HepG2 (cell line): ENCODE measurements around the gene HTRA2. TPM values are rescaled to one million over a fixed set of nuclear protein-coding genes. Genes with fewer than 3 reads are reported as not detected.
A peak's percentile ranks its signal among the peaks of the same experiment; 100 is the strongest.

ENCODE experiments used
- AGO2 ChIP-seq: fragments of 200-400 bp; formaldehyde crosslinking; optimal IDR thresholded peaks from 2 replicates; pipeline ENCODE3; 2017; ENCODE audit warnings: mild to moderate bottlenecking, low read depth, low read length, moderate library complexity
- E2F2 ChIP-seq: sonication (generic); formaldehyde crosslinking; IDR thresholded peaks from 2 replicates; pipeline ENCODE4 v1.4.0; 2020; ENCODE audit warnings: missing genetic modification reagents, borderline replicate concordance
- FOXP4 ChIP-seq: sonication (generic); formaldehyde crosslinking; IDR thresholded peaks from 2 replicates; pipeline ENCODE4 v1.4.0; 2020; ENCODE audit warnings: missing genetic modification reagents
- HDAC6 ChIP-seq: fragments of 200-600 bp; sonication (generic); IDR thresholded peaks from 2 replicates; pipeline ENCODE4 v1.7.0; 2017; ENCODE audit warnings: mild to moderate bottlenecking, antibody characterized with exemption, low read length, low read depth
- HMG20B ChIP-seq: conservative IDR thresholded peaks from 2 replicates; pipeline ENCODE4 v1.6.1; 2016; ENCODE audit warnings: missing genetic modification reagents, missing compliant biosample characterization
- SPEN ChIP-seq: sonication (generic); formaldehyde crosslinking; IDR thresholded peaks from 2 replicates; pipeline ENCODE4 v1.5.1; 2020; ENCODE audit warnings: low read depth, mild to moderate bottlenecking, missing genetic modification reagents
- USF2 ChIP-seq, 2 experiments: sonication (generic) in 1 of 2; formaldehyde crosslinking in 1 of 2; IDR thresholded peaks; 2 replicates each; pipeline versions ENCODE4 v1.5.1 to v1.6.1; 2011 to 2020; ENCODE audit warnings: borderline replicate concordance in 1 of 2, low read depth in 1 of 2, low read length in 1 of 2, mild to moderate bottlenecking in 1 of 2, missing genetic modification reagents in 1 of 2, moderate library complexity in 1 of 2
- ZBTB3 ChIP-seq: sonication (generic); formaldehyde crosslinking; IDR thresholded peaks from 2 replicates; pipeline ENCODE4 v1.4.0; 2020; ENCODE audit warnings: low read depth, mild to moderate bottlenecking, moderate library complexity, missing genetic modification reagents, borderline replicate concordance
- ZBTB42 ChIP-seq: sonication (generic); formaldehyde crosslinking; IDR thresholded peaks from 2 replicates; pipeline ENCODE4 v1.5.0; 2020; ENCODE audit warnings: mild to moderate bottlenecking, missing genetic modification reagents
- ZBTB7A ChIP-seq: sonication (generic); formaldehyde crosslinking; IDR thresholded peaks from 2 replicates; pipeline ENCODE4 v1.8.0; 2022; ENCODE audit warnings: mild to moderate bottlenecking, missing genetic modification reagents
- ZNF557 ChIP-seq: sonication (generic); formaldehyde crosslinking; IDR thresholded peaks from 2 replicates; pipeline ENCODE4 v1.4.0; 2020; ENCODE audit warnings: missing genetic modification reagents
- ZNF609 ChIP-seq: sonication (generic); formaldehyde crosslinking; IDR thresholded peaks from 2 replicates; pipeline ENCODE4 v1.4.0; 2020; ENCODE audit warnings: mild to moderate bottlenecking, missing genetic modification reagents, borderline replicate concordance
- ZNF674 ChIP-seq: sonication (generic); formaldehyde crosslinking; IDR thresholded peaks from 2 replicates; pipeline ENCODE4 v1.5.0; 2020; ENCODE audit warnings: low read depth, mild to moderate bottlenecking, missing genetic modification reagents
- ZNF761 ChIP-seq: sonication (generic); formaldehyde crosslinking; conservative IDR thresholded peaks from 2 replicates; pipeline ENCODE4 v1.4.0; 2020; ENCODE audit warnings: mild to moderate bottlenecking, missing genetic modification reagents
- polyA plus RNA-seq, 8 experiments: library from polyadenylated mRNA; depleted of rRNA in 3 of 8; stranded (reverse) in 7 of 8; unstranded in 1 of 8; fragments of >200 nt; fragmentation: Illumina TruSeq in 4 of 8; extraction: Trizol in 4 of 8; gene quantifications; 2 replicates each; pipeline versions ENCODE4 v1.2.1 to v1.2.3, GENCODE V29; 2011 to 2016; ENCODE audit warnings: low read depth in 4 of 8, missing spikeins in 1 of 8, mixed read lengths in 1 of 8; ENCODE audit not compliant: insufficient read depth in 1 of 8
- total RNA-seq, 5 experiments: library from RNA; depleted of rRNA; stranded (reverse); fragments of >200 nt; fragmentation: Illumina TruSeq; extraction: Trizol; gene quantifications; 2 replicates each; pipeline ENCODE4 v1.2.3, GENCODE V29; 2016; ENCODE audit warnings: low read depth in 1 of 5

HTRA2 gene
- total and polyA plus RNA-seq, 2 of the 13 experiments (the other 11 are each of a cell fraction or from before 2014, with no cell fraction given), result 47.7 to 50.3 TPM

- TF ChIP-seq ZNF609 (CRISPR knock-in tag), result peak; percentile 72
- peak; percentile 70 for TF ChIP-seq FOXP4
- TF ChIP-seq ZBTB3, result 0 out of 2 replicates have a peak, but pooled peaks have one; percentile 68
- peak; percentile 87; the same call in 1 of the 2 replicates for TF ChIP-seq ZBTB42
- no peak; the same call in none of the 2 replicates for TF ChIP-seq HMG20B (CRISPR knock-in tag)
- TF ChIP-seq AGO2, result peak; percentile 50
- TF ChIP-seq ZBTB7A (CRISPR knock-in tag), result no peak
- no peak for TF ChIP-seq HDAC6
- TF ChIP-seq ZNF761, result peak; percentile 88; the same call in 1 of the 2 replicates
- no peak for TF ChIP-seq ZNF557 (CRISPR knock-in tag)
- TF ChIP-seq ZNF674, result 0 out of 2 replicates have a peak, but pooled peaks have one; percentile 64
- TF ChIP-seq SPEN, result peak; percentile 87
- no peak; the same call in 1 of the 2 replicates for TF ChIP-seq E2F2 (CRISPR knock-in tag)
- no peak for TF ChIP-seq USF2 (IDR thresholded peaks at IDR 0.05; ENCODE audit: low read depth, low read length)
- TF ChIP-seq USF2 (CRISPR knock-in tag; IDR thresholded peaks at IDR 0.05; ENCODE audit: borderline replicate concordance), result peak; percentile 50; the same call in 1 of the 2 replicates
Observed at GRCh38 chr2:74482801-74483674, 46.7 kb upstream of the HTRA2 start, which contains the start of the genes CCDC142 and TTC31 (continued).
